HepG2 (cell line): Measurements from ENCODE around the gene LTC4S. TPM values are rescaled to one million over a fixed set of nuclear protein-coding genes. Genes with fewer than 3 reads are reported as not detected.
A peak's percentile ranks its signal among the peaks of the same experiment; 100 is the strongest.

Experiments
- EZH2 ChIP-seq: conservative IDR thresholded peaks from 2 replicates; pipeline ENCODE4 v1.6.1; 2012; ENCODE audit warnings: mild to moderate bottlenecking, low read depth, low read length, moderate library complexity
- FOXC1 ChIP-seq: sonication (generic); formaldehyde crosslinking; IDR thresholded peaks from 2 replicates; pipeline ENCODE4 v1.8.0; 2022; ENCODE audit warnings: mild to moderate bottlenecking, missing genetic modification reagents, borderline replicate concordance
- FOXO1 ChIP-seq: sonication (generic); formaldehyde crosslinking; IDR thresholded peaks from 2 replicates; pipeline ENCODE4 v1.4.0; 2020; ENCODE audit warnings: missing genetic modification reagents
- GABPA ChIP-seq, 2 experiments: IDR thresholded peaks; 2 replicates each; pipeline ENCODE4 v1.6.1; 2011 to 2016; ENCODE audit warnings: low read depth in 2 of 2, low read length in 1 of 2, missing biosample characterization in 1 of 2, missing genetic modification characterization in 1 of 2
- GPN1 ChIP-seq: sonication (generic); formaldehyde crosslinking; IDR thresholded peaks from 2 replicates; pipeline ENCODE4 v1.5.1; 2020; ENCODE audit warnings: missing genetic modification reagents, borderline replicate concordance
- KDM5B ChIP-seq: sonication (generic); formaldehyde crosslinking; IDR thresholded peaks from 2 replicates; pipeline ENCODE4 v1.4.0; 2020; ENCODE audit warnings: missing genetic modification reagents, mild to moderate bottlenecking, borderline replicate concordance
- MED1 ChIP-seq: sonication (generic); formaldehyde crosslinking; IDR thresholded peaks from 2 replicates; pipeline ENCODE4 v1.4.0; 2020; ENCODE audit warnings: missing genetic modification reagents
- NFATC3 ChIP-seq: sonication (generic); formaldehyde crosslinking; IDR thresholded peaks from 2 replicates; pipeline ENCODE4 v1.5.1; 2020; ENCODE audit warnings: mild to moderate bottlenecking, missing genetic modification reagents
- NPAS2 ChIP-seq: sonication (generic); formaldehyde crosslinking; IDR thresholded peaks from 2 replicates; pipeline ENCODE4 v1.8.0; 2022; ENCODE audit warnings: mild to moderate bottlenecking, missing genetic modification reagents, borderline replicate concordance
- PCBP2 ChIP-seq: fragments of 200-400 bp; formaldehyde crosslinking; optimal IDR thresholded peaks from 2 replicates; pipeline ENCODE3; 2018; ENCODE audit warnings: low read length, low read depth; ENCODE audit not compliant: poor library complexity, severe bottlenecking
- SRSF9 ChIP-seq: fragments of 200-400 bp; formaldehyde crosslinking; IDR thresholded peaks from 2 replicates; pipeline ENCODE4 v1.6.1; 2018; ENCODE audit warnings: borderline replicate concordance, mild to moderate bottlenecking, low read depth, low read length; ENCODE audit not compliant: insufficient read depth, poor library complexity, severe bottlenecking
- SRY ChIP-seq: sonication (generic); formaldehyde crosslinking; IDR thresholded peaks from 2 replicates; pipeline ENCODE4 v1.8.0; 2022; ENCODE audit warnings: mild to moderate bottlenecking, missing genetic modification reagents
- TEAD2 ChIP-seq: sonication (generic); formaldehyde crosslinking; IDR thresholded peaks from 2 replicates; pipeline ENCODE4 v1.9.0; 2021; ENCODE audit warnings: missing genetic modification reagents
- ZKSCAN5 ChIP-seq: sonication (generic); formaldehyde crosslinking; IDR thresholded peaks from 2 replicates; pipeline ENCODE4 v1.5.1; 2020; ENCODE audit warnings: mild to moderate bottlenecking, missing genetic modification reagents
- ZNF263 ChIP-seq: sonication (generic); formaldehyde crosslinking; IDR thresholded peaks from 2 replicates; pipeline ENCODE4 v1.4.0; 2020; ENCODE audit warnings: missing genetic modification reagents
- ZNF33A ChIP-seq: sonication (generic); formaldehyde crosslinking; IDR thresholded peaks from 2 replicates; pipeline ENCODE4 v1.5.1; 2020; ENCODE audit warnings: missing genetic modification reagents, mild to moderate bottlenecking, moderate library complexity, borderline replicate concordance
- polyA plus RNA-seq, 8 experiments: library from polyadenylated mRNA; depleted of rRNA in 3 of 8; stranded (reverse) in 7 of 8; unstranded in 1 of 8; fragments of >200 nt; fragmentation: Illumina TruSeq in 4 of 8; extraction: Trizol in 4 of 8; gene quantifications; 2 replicates each; pipeline versions ENCODE4 v1.2.1 to v1.2.3, GENCODE V29; 2011 to 2016; ENCODE audit warnings: low read depth in 4 of 8, missing spikeins in 1 of 8, mixed read lengths in 1 of 8; ENCODE audit not compliant: insufficient read depth in 1 of 8
- total RNA-seq, 5 experiments: library from RNA; depleted of rRNA; stranded (reverse); fragments of >200 nt; fragmentation: Illumina TruSeq; extraction: Trizol; gene quantifications; 2 replicates each; pipeline ENCODE4 v1.2.3, GENCODE V29; 2016; ENCODE audit warnings: low read depth in 1 of 5
- TF ChIP-seq, protein P1 (sequence below): sonication (generic); formaldehyde crosslinking; conservative IDR thresholded peaks from 2 replicates; pipeline ENCODE4 v1.4.0; 2020; ENCODE audit warnings: mild to moderate bottlenecking, missing genetic modification reagents, moderate library complexity
- TF ChIP-seq, protein P2 (sequence below): sonication (generic); formaldehyde crosslinking; IDR thresholded peaks from 2 replicates; pipeline ENCODE4 v1.4.0; 2020; ENCODE audit warnings: missing genetic modification reagents, borderline replicate concordance
- TF ChIP-seq, protein P3 (sequence below): sonication (generic); formaldehyde crosslinking; IDR thresholded peaks from 2 replicates; pipeline ENCODE4 v1.4.0; 2020; ENCODE audit warnings: mild to moderate bottlenecking, missing genetic modification reagents

LTC4S gene
- total and polyA plus RNA-seq, 2 of the 13 experiments (the other 11 are each of a cell fraction or from before 2014, with no cell fraction given): 0.35 TPM; not detected in 1

DNA sequence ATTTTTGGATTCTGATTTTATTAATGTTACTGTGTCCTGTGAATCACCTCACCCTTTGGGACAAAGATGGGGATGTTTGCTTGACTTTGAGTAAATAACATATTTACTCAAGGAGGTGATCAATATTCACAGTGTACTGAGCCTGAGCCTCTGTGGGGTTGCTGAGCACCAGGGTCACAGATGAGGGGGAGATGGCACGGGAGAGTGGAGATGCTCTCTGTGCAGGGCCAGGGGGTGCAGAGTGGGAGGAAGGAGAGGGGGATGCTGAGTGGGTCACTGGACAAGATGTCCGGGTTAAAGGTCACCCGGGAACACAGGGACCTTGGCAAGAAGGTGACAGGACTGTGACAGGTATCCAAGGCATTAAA is 30.9 kb downstream of the LTC4S start (continued):
- TF ChIP-seq, protein P1, sequence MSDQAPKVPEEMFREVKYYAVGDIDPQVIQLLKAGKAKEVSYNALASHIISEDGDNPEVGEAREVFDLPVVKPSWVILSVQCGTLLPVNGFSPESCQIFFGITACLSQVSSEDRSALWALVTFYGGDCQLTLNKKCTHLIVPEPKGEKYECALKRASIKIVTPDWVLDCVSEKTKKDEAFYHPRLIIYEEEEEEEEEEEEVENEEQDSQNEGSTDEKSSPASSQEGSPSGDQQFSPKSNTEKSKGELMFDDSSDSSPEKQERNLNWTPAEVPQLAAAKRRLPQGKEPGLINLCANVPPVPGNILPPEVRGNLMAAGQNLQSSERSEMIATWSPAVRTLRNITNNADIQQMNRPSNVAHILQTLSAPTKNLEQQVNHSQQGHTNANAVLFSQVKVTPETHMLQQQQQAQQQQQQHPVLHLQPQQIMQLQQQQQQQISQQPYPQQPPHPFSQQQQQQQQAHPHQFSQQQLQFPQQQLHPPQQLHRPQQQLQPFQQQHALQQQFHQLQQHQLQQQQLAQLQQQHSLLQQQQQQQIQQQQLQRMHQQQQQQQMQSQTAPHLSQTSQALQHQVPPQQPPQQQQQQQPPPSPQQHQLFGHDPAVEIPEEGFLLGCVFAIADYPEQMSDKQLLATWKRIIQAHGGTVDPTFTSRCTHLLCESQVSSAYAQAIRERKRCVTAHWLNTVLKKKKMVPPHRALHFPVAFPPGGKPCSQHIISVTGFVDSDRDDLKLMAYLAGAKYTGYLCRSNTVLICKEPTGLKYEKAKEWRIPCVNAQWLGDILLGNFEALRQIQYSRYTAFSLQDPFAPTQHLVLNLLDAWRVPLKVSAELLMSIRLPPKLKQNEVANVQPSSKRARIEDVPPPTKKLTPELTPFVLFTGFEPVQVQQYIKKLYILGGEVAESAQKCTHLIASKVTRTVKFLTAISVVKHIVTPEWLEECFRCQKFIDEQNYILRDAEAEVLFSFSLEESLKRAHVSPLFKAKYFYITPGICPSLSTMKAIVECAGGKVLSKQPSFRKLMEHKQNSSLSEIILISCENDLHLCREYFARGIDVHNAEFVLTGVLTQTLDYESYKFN: peak; percentile 83
- TF ChIP-seq ZNF263 (CRISPR knock-in tag) (peak; percentile 64; the same call in 1 of the 2 replicates), NFATC3 (CRISPR knock-in tag) (no peak), NPAS2 (no peak), TEAD2 (CRISPR knock-in tag) (no peak), SRY (CRISPR knock-in tag) (no peak), MED1 (CRISPR knock-in tag) (0 out of 2 replicates have a peak, but pooled peaks have one; percentile 25), PCBP2 (no peak), GPN1 (CRISPR knock-in tag) (no peak), FOXC1 (CRISPR knock-in tag) (peak; percentile 39; the same call in 1 of the 2 replicates), FOXO1 (peak; percentile 39; the same call in 1 of the 2 replicates), ZNF33A (CRISPR knock-in tag) (no peak), ZKSCAN5 (CRISPR knock-in tag) (peak; percentile 88), KDM5B (CRISPR knock-in tag) (no peak), EZH2 (no peak), GABPA (IDR thresholded peaks at IDR 0.05; ENCODE audit: low read depth, low read length) (no peak), GABPA (CRISPR knock-in tag; IDR thresholded peaks at IDR 0.05; ENCODE audit: low read depth) (0 out of 2 replicates have a peak, but pooled peaks have one; percentile 15), SRSF9 (no peak)
- TF ChIP-seq, protein P2, sequence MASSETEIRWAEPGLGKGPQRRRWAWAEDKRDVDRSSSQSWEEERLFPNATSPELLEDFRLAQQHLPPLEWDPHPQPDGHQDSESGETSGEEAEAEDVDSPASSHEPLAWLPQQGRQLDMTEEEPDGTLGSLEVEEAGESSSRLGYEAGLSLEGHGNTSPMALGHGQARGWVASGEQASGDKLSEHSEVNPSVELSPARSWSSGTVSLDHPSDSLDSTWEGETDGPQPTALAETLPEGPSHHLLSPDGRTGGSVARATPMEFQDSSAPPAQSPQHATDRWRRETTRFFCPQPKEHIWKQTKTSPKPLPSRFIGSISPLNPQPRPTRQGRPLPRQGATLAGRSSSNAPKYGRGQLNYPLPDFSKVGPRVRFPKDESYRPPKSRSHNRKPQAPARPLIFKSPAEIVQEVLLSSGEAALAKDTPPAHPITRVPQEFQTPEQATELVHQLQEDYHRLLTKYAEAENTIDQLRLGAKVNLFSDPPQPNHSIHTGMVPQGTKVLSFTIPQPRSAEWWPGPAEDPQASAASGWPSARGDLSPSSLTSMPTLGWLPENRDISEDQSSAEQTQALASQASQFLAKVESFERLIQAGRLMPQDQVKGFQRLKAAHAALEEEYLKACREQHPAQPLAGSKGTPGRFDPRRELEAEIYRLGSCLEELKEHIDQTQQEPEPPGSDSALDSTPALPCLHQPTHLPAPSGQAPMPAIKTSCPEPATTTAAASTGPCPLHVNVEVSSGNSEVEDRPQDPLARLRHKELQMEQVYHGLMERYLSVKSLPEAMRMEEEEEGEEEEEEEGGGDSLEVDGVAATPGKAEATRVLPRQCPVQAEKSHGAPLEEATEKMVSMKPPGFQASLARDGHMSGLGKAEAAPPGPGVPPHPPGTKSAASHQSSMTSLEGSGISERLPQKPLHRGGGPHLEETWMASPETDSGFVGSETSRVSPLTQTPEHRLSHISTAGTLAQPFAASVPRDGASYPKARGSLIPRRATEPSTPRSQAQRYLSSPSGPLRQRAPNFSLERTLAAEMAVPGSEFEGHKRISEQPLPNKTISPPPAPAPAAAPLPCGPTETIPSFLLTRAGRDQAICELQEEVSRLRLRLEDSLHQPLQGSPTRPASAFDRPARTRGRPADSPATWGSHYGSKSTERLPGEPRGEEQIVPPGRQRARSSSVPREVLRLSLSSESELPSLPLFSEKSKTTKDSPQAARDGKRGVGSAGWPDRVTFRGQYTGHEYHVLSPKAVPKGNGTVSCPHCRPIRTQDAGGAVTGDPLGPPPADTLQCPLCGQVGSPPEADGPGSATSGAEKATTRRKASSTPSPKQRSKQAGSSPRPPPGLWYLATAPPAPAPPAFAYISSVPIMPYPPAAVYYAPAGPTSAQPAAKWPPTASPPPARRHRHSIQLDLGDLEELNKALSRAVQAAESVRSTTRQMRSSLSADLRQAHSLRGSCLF (CRISPR knock-in tag): no peak
- TF ChIP-seq, protein P3, sequence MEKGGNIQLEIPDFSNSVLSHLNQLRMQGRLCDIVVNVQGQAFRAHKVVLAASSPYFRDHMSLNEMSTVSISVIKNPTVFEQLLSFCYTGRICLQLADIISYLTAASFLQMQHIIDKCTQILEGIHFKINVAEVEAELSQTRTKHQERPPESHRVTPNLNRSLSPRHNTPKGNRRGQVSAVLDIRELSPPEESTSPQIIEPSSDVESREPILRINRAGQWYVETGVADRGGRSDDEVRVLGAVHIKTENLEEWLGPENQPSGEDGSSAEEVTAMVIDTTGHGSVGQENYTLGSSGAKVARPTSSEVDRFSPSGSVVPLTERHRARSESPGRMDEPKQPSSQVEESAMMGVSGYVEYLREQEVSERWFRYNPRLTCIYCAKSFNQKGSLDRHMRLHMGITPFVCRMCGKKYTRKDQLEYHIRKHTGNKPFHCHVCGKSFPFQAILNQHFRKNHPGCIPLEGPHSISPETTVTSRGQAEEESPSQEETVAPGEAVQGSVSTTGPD: no peak
